ENCODE data around the gene PPM1J.

The PPM1J gene

DNA sequence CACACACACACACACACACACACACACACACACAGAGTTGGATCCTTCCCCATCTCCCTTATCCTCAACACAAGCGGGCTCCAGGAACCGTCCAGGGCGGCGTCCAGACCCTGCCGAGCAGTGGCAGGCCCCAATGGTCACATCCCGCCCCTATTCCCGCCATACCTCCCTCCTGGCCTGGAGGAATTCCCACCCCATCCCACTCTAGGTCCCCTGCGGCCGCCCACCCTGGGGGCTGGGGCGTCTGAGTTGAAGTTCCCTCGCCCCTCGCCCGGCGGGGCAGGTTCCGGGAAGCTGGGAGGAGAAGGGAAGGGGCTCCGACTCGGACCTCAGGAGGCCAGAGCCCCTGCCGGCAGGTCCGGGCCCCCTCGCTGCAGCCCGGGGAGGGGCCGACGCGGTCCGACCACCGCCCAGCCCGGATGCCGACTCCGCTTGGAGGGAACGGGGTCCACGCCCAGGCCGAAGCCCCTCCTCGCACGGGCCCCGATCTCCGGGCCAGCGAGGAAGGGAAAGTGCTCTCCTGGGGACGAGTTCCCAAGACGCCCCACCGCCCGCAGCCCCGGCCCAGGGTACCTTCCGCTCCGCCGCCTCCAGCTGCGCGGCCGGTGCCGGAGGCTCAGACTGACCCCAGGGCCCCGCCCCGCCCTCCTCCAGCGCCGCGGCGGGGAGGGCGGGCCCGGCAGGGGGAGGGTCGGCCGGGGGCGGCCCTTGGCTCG is 8.5 kb downstream of the PPM1J start, which contains the start of gene RHOC:
Gene RHOC, minus strand, starts transcription at position 623 of the 716 bp plus-strand sequence. CDS start 3,328 bp downstream, outside the sequence.
- FAIRE-seq, result no peak
- TF ChIP-seq POLR2AphosphoS5 (IDR thresholded peaks at IDR 0.05; ENCODE audit: low read depth, low read length) (no peak), POU2F2 (IDR thresholded peaks at IDR 0.05; ENCODE audit: low read depth, low read length) (no peak), PAX5 (IDR thresholded peaks at IDR 0.05; ENCODE audit: insufficient read depth, low read length, severe bottlenecking) (peak; percentile 27), SPI1 (IDR thresholded peaks at IDR 0.05; ENCODE audit: low read depth, low read length) (no peak)
- peak; percentile 80 for DNase-seq (ENCODE audit: insufficient read length, low spot score)

DNA sequence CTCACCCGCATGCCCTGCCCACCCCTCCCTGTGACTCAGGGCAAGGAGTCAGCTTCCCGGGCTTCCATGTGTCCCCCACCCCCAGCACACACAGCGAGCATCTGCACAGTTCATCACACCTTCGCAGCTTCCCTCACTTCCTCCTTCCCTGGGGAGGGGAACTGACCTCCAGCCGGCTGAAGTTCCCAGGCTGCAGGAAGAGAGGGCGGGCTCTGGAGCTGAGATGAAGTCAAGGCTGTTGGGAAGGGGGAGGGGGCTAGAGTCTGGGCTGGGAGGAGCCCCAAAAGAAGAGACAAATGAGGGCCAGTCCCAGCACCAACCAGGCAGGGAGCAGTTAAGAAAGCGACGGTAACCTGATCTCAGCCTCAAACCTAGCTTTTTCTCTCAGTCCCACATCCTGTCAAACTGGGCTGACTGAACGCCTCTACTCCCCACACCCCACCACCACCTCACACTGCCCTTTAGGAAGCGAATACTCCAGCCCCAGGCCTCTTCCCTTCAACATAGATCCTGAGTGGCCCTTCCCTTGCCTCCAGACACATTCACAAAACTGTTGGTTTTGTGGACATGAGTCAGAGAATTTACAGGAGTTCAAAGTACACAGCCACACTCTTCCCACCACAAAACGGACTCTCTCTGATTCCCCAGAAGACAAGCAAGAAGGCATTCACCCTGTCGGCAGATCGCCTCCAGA is 10.1 kb downstream of the PPM1J start:
- DNase-seq (ENCODE audit: insufficient read length, low spot score) (peak; percentile 83), FAIRE-seq (peak; percentile 77)
- TF ChIP-seq SPI1 (IDR thresholded peaks at IDR 0.05; ENCODE audit: low read depth, low read length) (peak; percentile 35), PAX5 (IDR thresholded peaks at IDR 0.05; ENCODE audit: insufficient read depth, low read length, severe bottlenecking) (no peak), POLR2A (IDR thresholded peaks at IDR 0.05; ENCODE audit: low read depth, low read length) (peak; percentile 68), POU2F2 (IDR thresholded peaks at IDR 0.05; ENCODE audit: low read depth, low read length) (no peak), TAF1 (IDR thresholded peaks at IDR 0.05; ENCODE audit: low read depth, low read length) (peak; percentile 63; the same call in 1 of the 2 replicates), POLR2AphosphoS5 (IDR thresholded peaks at IDR 0.05; ENCODE audit: low read depth, low read length) (peak; percentile 77; the same call in 1 of the 2 replicates)

DNA sequence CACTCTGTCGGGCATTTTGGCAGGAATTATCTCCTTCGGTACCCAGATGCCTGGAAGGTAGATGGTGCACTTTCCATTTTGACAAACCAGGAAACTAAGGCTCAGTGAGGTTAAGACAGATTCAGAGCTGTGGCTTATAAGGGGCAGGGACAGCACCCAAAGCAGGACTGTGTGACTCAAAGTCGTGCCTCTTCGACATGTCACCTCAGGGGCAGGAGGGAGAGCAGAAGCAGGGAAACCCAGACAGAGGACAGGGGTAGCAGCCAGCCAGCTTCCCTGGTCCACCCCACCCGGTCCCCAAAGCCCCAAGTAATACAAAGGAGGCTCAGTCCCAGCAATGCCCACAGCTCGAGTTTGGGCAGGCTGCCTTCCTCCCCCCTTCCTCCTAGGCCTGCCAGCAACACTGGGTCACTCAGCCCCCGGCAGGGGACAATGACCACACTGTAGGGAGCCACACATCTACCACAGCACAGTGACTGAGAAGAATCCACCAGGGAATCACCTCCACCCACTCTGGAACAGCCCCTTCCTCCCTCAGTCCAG is 10.7 kb downstream of the PPM1J start:
- FAIRE-seq, result no peak
- no peak for DNase-seq (ENCODE audit: insufficient read length, low spot score)
- no peak for TF ChIP-seq PAX5 (IDR thresholded peaks at IDR 0.05; ENCODE audit: insufficient read depth, low read length, severe bottlenecking)
- no peak for TF ChIP-seq SPI1 (IDR thresholded peaks at IDR 0.05; ENCODE audit: low read depth, low read length)
- TF ChIP-seq TAF1 (IDR thresholded peaks at IDR 0.05; ENCODE audit: low read depth, low read length), result no peak
- TF ChIP-seq POU2F2 (IDR thresholded peaks at IDR 0.05; ENCODE audit: low read depth, low read length), result no peak
- TF ChIP-seq POLR2AphosphoS5 (IDR thresholded peaks at IDR 0.05; ENCODE audit: low read depth, low read length), result no peak
- no peak for TF ChIP-seq POLR2A (IDR thresholded peaks at IDR 0.05; ENCODE audit: low read depth, low read length)

DNA sequence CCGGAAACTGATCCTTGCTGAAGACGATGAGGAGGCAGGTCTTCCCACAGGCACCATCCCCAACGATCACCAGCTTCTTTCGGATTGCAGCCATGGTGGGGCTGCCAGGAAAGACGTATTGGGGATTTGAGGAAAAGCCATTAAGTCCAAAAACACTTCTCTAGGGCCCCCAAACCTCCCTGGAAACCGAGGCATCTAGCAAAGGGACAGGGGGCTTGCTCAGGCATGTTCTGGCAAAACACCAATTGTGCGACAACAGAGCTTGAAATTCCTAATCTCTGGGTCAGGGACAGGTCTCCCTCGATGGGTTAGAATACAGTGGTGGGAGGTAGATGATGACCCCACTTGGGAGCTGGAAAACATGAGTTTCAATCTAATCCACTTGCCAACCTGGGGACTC is 11.4 kb downstream of the PPM1J start:
- DNase-seq (ENCODE audit: insufficient read length, low spot score) (no peak), FAIRE-seq (no peak)
- TF ChIP-seq POU2F2 (IDR thresholded peaks at IDR 0.05; ENCODE audit: low read depth, low read length) (no peak), POLR2AphosphoS5 (IDR thresholded peaks at IDR 0.05; ENCODE audit: low read depth, low read length) (no peak), POLR2A (IDR thresholded peaks at IDR 0.05; ENCODE audit: low read depth, low read length) (no peak), TAF1 (IDR thresholded peaks at IDR 0.05; ENCODE audit: low read depth, low read length) (no peak), PAX5 (IDR thresholded peaks at IDR 0.05; ENCODE audit: insufficient read depth, low read length, severe bottlenecking) (no peak), SPI1 (IDR thresholded peaks at IDR 0.05; ENCODE audit: low read depth, low read length) (no peak)

DNA sequence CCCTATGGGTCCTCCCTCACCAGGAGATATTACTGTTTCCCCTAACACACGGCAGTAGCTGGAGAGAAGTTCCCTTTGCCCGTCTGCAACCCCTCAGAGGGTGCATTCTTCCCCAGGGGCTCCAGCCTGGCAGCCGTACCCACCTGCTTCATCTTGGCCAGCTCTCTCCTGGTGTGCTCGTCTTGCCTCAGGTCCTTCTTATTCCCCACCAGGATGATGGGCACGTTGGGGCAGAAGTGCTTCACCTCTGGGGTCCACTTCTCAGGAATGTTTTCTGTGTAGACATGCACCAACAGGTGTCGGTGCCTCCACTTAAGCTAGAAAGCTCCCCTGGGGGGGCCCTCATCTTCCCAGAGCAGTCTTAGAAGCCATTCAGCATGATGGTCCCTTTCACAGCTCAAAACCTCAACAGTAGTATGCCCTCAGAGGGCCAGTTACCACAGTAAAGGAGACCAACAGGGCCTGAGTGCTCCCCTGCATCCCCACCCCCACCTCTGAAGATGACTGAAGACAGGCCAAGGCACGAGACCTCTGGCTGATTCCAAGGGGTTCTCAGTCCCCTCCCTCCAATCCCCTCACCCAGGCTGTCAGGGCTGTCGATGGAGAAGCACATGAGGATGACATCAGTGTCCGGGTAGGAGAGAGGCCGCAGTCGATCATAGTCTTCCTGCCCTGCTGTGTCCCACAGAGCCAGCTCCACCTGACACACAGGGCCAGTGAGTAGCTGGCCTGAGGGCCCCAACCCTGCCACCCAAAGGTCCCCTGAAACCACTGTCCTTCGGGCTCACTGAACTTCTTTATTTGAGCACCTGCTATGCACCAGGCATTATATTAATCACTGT is 12.5 kb downstream of the PPM1J start:
- FAIRE-seq, result no peak
- TF ChIP-seq POU2F2 (IDR thresholded peaks at IDR 0.05; ENCODE audit: low read depth, low read length) (no peak), SPI1 (IDR thresholded peaks at IDR 0.05; ENCODE audit: low read depth, low read length) (no peak), TAF1 (IDR thresholded peaks at IDR 0.05; ENCODE audit: low read depth, low read length) (no peak), POLR2AphosphoS5 (IDR thresholded peaks at IDR 0.05; ENCODE audit: low read depth, low read length) (no peak), PAX5 (IDR thresholded peaks at IDR 0.05; ENCODE audit: insufficient read depth, low read length, severe bottlenecking) (no peak), POLR2A (IDR thresholded peaks at IDR 0.05; ENCODE audit: low read depth, low read length) (peak; percentile 6; the same call in 1 of the 2 replicates)

DNA sequence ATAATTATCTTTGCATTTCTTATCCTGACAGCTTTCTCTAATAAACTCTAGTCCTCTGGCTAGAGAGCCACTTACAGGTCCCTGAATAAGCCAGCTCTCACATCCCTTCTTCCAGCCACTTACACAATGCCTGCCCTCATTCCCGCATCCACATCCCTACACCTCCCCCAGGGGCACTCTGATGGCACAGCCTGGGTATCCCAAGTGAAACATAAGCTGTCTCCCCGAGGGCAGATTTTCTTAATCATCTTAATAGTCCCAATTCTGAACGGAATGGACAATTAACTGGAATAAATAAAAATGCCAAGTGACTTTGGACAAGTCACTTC is 13.1 kb downstream of the PPM1J start:
- DNase-seq (ENCODE audit: insufficient read length, low spot score) (no peak), FAIRE-seq (no peak)
- TF ChIP-seq SPI1 (IDR thresholded peaks at IDR 0.05; ENCODE audit: low read depth, low read length) (no peak), POLR2AphosphoS5 (IDR thresholded peaks at IDR 0.05; ENCODE audit: low read depth, low read length) (no peak), TAF1 (IDR thresholded peaks at IDR 0.05; ENCODE audit: low read depth, low read length) (no peak), PAX5 (IDR thresholded peaks at IDR 0.05; ENCODE audit: insufficient read depth, low read length, severe bottlenecking) (no peak), POLR2A (IDR thresholded peaks at IDR 0.05; ENCODE audit: low read depth, low read length) (peak; percentile 11; the same call in 1 of the 2 replicates), POU2F2 (IDR thresholded peaks at IDR 0.05; ENCODE audit: low read depth, low read length) (no peak)

More for the DNA sequence above, 12.5 kb downstream of the PPM1J start:
- DNase-seq (ENCODE audit: insufficient read length, low spot score), result no peak

DNA sequence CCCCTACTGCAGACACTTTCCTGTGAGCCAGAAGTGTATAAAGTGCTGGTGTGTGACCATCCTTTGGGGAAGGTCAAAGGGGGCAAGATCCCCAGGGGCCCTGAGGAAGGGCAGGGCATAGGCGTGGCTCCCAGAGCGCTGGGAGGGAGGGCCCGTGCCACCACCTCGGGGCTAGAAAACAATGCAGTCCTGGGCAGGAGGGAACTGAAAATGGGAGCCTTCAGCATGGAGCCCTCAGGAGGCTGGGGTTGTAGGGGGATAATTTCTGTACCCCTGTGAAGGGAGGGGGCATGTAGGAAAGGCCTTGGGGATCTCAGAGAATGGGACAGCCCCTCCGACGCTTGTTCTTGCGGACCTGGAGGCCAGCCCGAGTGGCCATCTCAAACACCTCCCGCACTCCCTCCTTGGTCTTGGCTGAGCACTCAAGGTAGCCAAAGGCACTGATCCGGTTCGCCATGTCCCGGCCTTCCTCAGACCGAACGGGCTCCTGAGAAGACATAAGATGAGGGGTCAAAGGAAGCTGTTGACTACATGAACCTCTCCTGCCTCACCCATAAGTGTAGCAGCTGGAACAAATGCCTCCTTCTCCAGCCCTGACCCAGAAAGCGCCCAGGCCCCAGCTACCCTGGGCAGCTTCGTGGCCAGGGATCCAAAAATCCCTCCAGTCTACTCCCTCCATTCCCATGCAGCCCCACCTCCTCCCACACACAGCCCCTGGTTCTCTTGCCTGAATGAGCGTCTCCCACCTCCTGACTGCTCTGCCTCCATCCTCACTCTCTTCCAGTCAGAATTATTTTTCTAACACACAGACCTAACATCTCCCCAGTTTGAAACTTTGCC is 13.7 kb downstream of the PPM1J start:
- no peak for FAIRE-seq
- TF ChIP-seq SPI1 (IDR thresholded peaks at IDR 0.05; ENCODE audit: low read depth, low read length) (no peak), PAX5 (IDR thresholded peaks at IDR 0.05; ENCODE audit: insufficient read depth, low read length, severe bottlenecking) (no peak), TAF1 (IDR thresholded peaks at IDR 0.05; ENCODE audit: low read depth, low read length) (no peak), POLR2AphosphoS5 (IDR thresholded peaks at IDR 0.05; ENCODE audit: low read depth, low read length) (peak; percentile 52), POU2F2 (IDR thresholded peaks at IDR 0.05; ENCODE audit: low read depth, low read length) (no peak), POLR2A (IDR thresholded peaks at IDR 0.05; ENCODE audit: low read depth, low read length) (no peak)

More for the DNA sequence above, 13.7 kb downstream of the PPM1J start:
- DNase-seq (ENCODE audit: insufficient read length, low spot score), result no peak
